A673 (cell line): ENCODE results near the gene ZNF316.

Experiments
- EZH2 ChIP-seq: fragments of 200-600 bp; sonication (generic); IDR thresholded peaks from 2 replicates; pipeline ENCODE4 v1.6.1; 2017; ENCODE audit warnings: borderline replicate concordance, low read depth, mild to moderate bottlenecking, mixed read lengths, antibody characterized with exemption, low read length; ENCODE audit not compliant: poor library complexity, severe bottlenecking
- TF ChIP-seq, protein P1 (sequence below): fragments of 300-800, 200-600 bp; sonication (generic); conservative IDR thresholded peaks from 2 replicates; pipeline ENCODE4 v1.5.1; 2017; ENCODE audit warnings: low read depth, mild to moderate bottlenecking, antibody characterized with exemption, low read length, moderate library complexity, mixed read lengths

DNA sequence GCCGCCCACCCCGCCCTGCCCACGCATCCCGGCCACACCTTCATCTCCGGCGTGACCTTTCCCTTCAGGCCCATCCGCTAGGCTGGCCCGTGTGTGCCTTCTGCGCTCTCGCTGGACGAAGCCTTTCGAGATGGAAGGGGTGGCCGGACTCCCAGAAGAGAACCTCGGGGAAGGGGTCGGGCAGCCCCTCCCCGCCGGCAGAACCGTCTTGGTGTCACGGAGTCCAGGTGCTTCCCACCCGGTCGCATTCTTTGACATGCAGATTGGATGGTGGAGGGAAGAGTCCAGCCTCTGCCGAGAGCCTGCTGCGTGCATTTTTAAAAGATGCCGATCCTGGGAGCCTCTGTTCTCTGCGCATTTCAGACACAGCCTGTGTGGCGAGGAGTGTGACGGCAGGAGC, 29.0 kb upstream of the ZNF316 start:
- TF ChIP-seq, protein P1, sequence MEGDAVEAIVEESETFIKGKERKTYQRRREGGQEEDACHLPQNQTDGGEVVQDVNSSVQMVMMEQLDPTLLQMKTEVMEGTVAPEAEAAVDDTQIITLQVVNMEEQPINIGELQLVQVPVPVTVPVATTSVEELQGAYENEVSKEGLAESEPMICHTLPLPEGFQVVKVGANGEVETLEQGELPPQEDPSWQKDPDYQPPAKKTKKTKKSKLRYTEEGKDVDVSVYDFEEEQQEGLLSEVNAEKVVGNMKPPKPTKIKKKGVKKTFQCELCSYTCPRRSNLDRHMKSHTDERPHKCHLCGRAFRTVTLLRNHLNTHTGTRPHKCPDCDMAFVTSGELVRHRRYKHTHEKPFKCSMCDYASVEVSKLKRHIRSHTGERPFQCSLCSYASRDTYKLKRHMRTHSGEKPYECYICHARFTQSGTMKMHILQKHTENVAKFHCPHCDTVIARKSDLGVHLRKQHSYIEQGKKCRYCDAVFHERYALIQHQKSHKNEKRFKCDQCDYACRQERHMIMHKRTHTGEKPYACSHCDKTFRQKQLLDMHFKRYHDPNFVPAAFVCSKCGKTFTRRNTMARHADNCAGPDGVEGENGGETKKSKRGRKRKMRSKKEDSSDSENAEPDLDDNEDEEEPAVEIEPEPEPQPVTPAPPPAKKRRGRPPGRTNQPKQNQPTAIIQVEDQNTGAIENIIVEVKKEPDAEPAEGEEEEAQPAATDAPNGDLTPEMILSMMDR = no peak
- no peak for TF ChIP-seq EZH2
